Naive B cell (primary cell): Measurements from ENCODE around the gene AFAP1. TPM values are rescaled to one million over a fixed set of nuclear protein-coding genes. Genes with fewer than 3 reads are reported as not detected.
A peak's percentile ranks its signal among the peaks of the same experiment; 100 is the strongest.

ENCODE experiments used
- ATAC-seq, 2 donors: fragments of 150-1000 bp; cut with Tn5 transposase; 2 replicates each; pipeline ENCODE4 v1.10.0; 2021; ENCODE audit warnings: low read depth in 2 of 2, mild to moderate bottlenecking in 2 of 2, moderate library complexity in 2 of 2
- DNase-seq: peaks from one replicate; pipeline ENCODE4 v3.0.0; 2022
- H3K27ac Mint-ChIP-seq, 6 donors: one replicate each; pipeline ENCODE4 v1.8.0; 2020 to 2022; ENCODE audit warnings: mild to moderate bottlenecking in 6 of 6, mixed read lengths in 6 of 6, moderate library complexity in 5 of 6, inconsistent platforms in 2 of 6
- H3K27me3 Mint-ChIP-seq, 3 donors: one replicate each; pipeline ENCODE4 v1.8.0; 2021 to 2022; ENCODE audit warnings: mixed read lengths in 3 of 3, mild to moderate bottlenecking in 1 of 3
- H3K36me3 Mint-ChIP-seq, 2 donors: one replicate each; pipeline ENCODE4 v1.8.0; 2020 to 2022; ENCODE audit warnings: mixed read lengths in 2 of 2, inconsistent platforms in 1 of 2, mild to moderate bottlenecking in 1 of 2
- H3K4me1 Mint-ChIP-seq, 3 donors: one replicate each; pipeline ENCODE4 v1.8.0; 2020 to 2022; ENCODE audit warnings: mixed read lengths in 3 of 3, inconsistent platforms in 1 of 3, mild to moderate bottlenecking in 1 of 3, moderate library complexity in 1 of 3
- H3K4me3 Mint-ChIP-seq, 8 donors: one replicate each; pipeline ENCODE4 v1.8.0; 2020 to 2022; ENCODE audit warnings: mild to moderate bottlenecking in 8 of 8, mixed read lengths in 8 of 8, moderate library complexity in 8 of 8, inconsistent platforms in 2 of 8
- H3K9me3 Mint-ChIP-seq, 7 donors: one replicate each; pipeline ENCODE4 v1.8.0; 2020 to 2022; ENCODE audit warnings: mixed read lengths in 7 of 7, mild to moderate bottlenecking in 5 of 7, inconsistent platforms in 2 of 7, moderate library complexity in 1 of 7
- polyA plus RNA-seq, 6 donors: library from polyadenylated mRNA; unstranded; fragments of 300-500 nt; fragmentation: Illumina TruSeq; gene quantifications; one replicate each; pipeline ENCODE4 v1.2.3, GENCODE V29; 2021; ENCODE audit warnings: low read depth in 6 of 6

Gene AFAP1
- polyA plus RNA-seq, 6 donors from 2014 or later, result not detected

DNA sequence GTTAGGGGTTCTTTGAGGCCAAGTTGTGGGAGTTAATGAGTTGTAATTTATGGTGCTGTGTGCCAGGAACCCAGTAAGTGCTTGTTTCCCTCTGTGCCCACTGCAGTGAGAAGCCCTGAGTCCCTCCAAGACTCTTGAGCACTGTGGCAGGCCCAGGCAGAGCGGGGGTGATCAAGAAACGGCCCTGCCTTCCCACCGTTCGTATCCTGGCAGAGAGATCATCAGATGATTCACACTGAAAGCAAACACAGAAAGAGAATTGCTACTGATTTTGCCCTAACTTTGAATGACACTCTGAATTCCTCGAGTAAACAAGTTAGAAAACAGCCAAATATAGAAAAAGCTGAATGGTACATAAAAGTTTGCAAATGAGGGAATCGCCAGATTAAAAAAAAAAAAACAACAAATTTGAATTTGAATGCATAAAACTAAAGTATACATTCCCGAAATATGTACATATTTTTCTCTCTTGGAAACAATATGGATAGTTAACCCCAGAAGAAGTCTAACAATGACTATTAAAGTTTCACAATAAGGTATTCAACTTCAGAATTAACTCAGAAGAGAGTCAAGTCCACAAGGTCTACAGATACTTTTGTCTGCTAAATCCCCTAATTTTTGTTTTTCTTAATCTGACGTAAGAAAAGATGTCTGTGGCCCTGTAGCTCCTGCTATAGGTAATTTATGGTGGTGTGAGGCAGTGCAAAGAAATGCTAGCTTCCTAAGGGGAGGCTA is 71.8 kb downstream of the AFAP1 start:
- no peak for ATAC-seq
- H3K27ac Mint-ChIP-seq, result no peak overlapping the region

GRCh38 chr4:7867191-7867590 is 72.5 kb downstream of the AFAP1 start:
- Mint-ChIP-seq H3K36me3 (peaks cover 0 to 10% of the 10 kb centered on the region in 2 donors), H3K27ac (no peak overlapping the region), H3K27me3 (peaks cover 9 to 12% (median 10%) of the 10 kb centered on the region in 3 donors), H3K4me1 (peaks cover 6 to 8% (median 7%) of the 10 kb centered on the region in 3 donors), H3K9me3 (peaks cover 5 to 22% (median 9%) of the 10 kb centered on the region in 7 donors), H3K4me3 (no peak overlapping the region)
- ATAC-seq (no peak), DNase-seq (no peak)

More for the DNA sequence above, 71.8 kb downstream of the AFAP1 start:
- no peak for DNase-seq
- Mint-ChIP-seq H3K36me3 (peaks cover 0 to 10% of the 10 kb centered on the region in 2 donors), H3K4me1 (peaks cover 6 to 8% (median 7%) of the 10 kb centered on the region in 3 donors), H3K27me3 (peaks cover 9 to 12% (median 10%) of the 10 kb centered on the region in 3 donors), H3K4me3 (no peak overlapping the region), H3K9me3 (peaks cover 5 to 22% (median 9%) of the 10 kb centered on the region in 7 donors)

DNA sequence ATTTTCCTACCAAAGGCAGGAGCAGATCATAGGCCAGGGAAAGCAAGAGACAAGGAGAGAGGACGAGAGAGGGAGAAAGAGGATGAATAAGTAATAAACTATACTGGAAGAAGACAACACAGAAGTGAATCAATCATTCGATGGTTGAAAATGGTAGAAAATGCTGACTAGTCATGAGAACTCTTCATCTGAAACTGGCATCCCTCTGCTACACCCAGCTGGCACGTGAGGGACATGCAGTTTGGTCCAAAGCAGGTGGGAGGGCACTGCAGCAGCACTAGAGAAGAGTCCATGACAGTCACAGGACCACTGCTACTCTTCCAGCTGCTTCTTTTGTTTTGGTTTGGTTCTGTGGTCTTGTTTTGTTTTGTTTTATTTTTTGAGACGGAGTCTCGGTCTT is 74.1 kb downstream of the AFAP1 start:
- peaks cover 0 to 10% of the 10 kb centered on the region in 2 donors for H3K36me3 Mint-ChIP-seq
- H3K27ac Mint-ChIP-seq, result peak overlapping the region in 1 of 6 donors; percentile 33
- peaks cover 6 to 8% (median 7%) of the 10 kb centered on the region in 3 donors for H3K4me1 Mint-ChIP-seq
- ATAC-seq (no peak), DNase-seq (no peak)
- peaks cover 5 to 19% (median 9%) of the 10 kb centered on the region in 7 donors for H3K9me3 Mint-ChIP-seq
- no peak overlapping the region for H3K4me3 Mint-ChIP-seq
- H3K27me3 Mint-ChIP-seq, result peaks cover 9 to 20% (median 17%) of the 10 kb centered on the region in 3 donors

GRCh38 chr4:7864685-7865084 is 75.0 kb downstream of the AFAP1 start:
- Mint-ChIP-seq H3K36me3 (peaks cover 0 to 10% of the 10 kb centered on the region in 2 donors), H3K27ac (peak overlapping the region in 3 of 6 donors; percentile 83 to 99 (median 98)), H3K4me1 (peaks cover 6 to 8% (median 7%) of the 10 kb centered on the region in 3 donors), H3K4me3 (no peak overlapping the region), H3K9me3 (peaks cover 5 to 17% (median 9%) of the 10 kb centered on the region in 7 donors), H3K27me3 (peaks cover 9 to 22% (median 18%) of the 10 kb centered on the region in 3 donors)
- DNase-seq, result no peak
- ATAC-seq, result peak in 1 of 2 donors; percentile 18

DNA sequence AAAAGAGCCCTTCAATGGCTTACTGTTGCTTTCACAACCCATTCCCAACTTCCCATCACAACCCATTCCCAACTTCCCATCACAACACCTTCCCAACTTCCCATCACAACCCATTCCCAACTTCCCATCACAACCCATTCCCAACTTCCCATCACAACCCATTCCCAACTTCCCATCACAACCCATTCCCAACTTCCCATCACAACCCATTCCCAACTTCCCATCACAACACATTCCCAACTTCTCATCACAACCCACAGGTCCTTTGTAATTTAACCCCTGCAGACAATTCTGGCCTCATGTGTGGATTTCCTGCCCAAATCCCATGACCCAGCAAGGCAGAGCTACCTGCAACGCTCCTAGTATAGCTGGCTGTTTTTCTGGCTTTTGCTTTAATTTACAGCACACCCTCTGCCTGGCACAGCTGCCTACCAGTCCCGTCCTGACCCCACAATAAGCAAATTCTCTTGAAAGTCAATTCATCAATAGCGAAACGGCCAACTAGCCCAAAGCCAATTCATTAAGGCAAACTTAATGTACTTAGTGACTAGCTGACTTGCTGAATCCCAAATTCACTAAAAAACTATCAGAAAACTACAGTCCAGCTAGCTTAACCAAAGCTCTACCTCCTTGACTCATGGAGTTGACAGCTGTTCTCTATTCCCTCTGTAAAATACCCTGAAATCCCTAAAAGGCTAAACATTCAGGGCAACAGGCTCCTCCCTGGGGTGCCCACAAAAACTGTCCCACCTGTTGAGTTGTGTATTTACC is 75.6 kb downstream of the AFAP1 start:
- peaks cover 9 to 22% (median 18%) of the 10 kb centered on the region in 3 donors for H3K27me3 Mint-ChIP-seq
- peaks cover 6 to 8% (median 7%) of the 10 kb centered on the region in 3 donors for H3K4me1 Mint-ChIP-seq
- peaks cover 4 to 13% (median 7%) of the 10 kb centered on the region in 7 donors for H3K9me3 Mint-ChIP-seq
- H3K36me3 Mint-ChIP-seq, result peaks cover 0 to 10% of the 10 kb centered on the region in 2 donors
- ATAC-seq, result peak in 1 of 2 donors; percentile 35
- peak overlapping the region; percentile 34 to 99 (median 97) for H3K27ac Mint-ChIP-seq
- DNase-seq, result no peak
- H3K4me3 Mint-ChIP-seq, result peak overlapping the region in 3 of 8 donors; percentile 32 to 68 (median 37)

GRCh38 chr4:7862561-7863192 is 77.0 kb downstream of the AFAP1 start:
- peak overlapping the region in 1 of 6 donors; percentile 91 for H3K27ac Mint-ChIP-seq
- peaks cover 3 to 8% (median 6%) of the 10 kb centered on the region in 7 donors for H3K9me3 Mint-ChIP-seq
- peaks cover 4 to 8% (median 7%) of the 10 kb centered on the region in 3 donors for H3K4me1 Mint-ChIP-seq
- peaks cover 9 to 30% (median 20%) of the 10 kb centered on the region in 3 donors for H3K27me3 Mint-ChIP-seq
- ATAC-seq (no peak), DNase-seq (no peak)
- peak overlapping the region in 1 of 8 donors; percentile 15 for H3K4me3 Mint-ChIP-seq
- H3K36me3 Mint-ChIP-seq, result peaks cover 0 to 10% of the 10 kb centered on the region in 2 donors

DNA sequence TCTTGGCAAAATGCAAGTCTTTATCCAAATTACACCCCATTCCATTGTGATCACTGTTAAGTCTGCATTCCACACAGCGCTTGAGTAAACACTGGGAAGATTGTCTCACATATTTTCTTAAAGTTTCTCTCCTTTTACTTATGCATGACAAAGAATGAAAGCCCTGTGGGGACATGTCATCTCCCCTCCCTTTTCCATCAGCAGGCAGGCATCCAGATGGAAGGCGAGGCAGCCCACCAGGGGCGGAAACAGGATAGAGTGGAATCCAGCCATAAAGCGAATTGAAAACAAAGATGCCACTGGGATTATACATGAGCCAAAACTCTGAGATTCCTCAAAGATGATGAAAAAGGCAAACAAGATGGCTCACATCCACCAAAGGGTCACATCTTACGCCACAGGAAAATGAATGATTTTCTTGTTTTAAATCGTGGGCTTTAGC is 78.2 kb downstream of the AFAP1 start:
- Mint-ChIP-seq H3K4me3 (no peak overlapping the region), H3K36me3 (peaks cover 0 to 10% of the 10 kb centered on the region in 2 donors), H3K9me3 (peaks cover 3 to 8% (median 6%) of the 10 kb centered on the region in 7 donors), H3K27ac (no peak overlapping the region), H3K4me1 (peaks cover 4 to 8% (median 7%) of the 10 kb centered on the region in 3 donors), H3K27me3 (peaks cover 18 to 38% (median 32%) of the 10 kb centered on the region in 3 donors)
- DNase-seq (no peak), ATAC-seq (no peak)

- DNase-seq (no peak), ATAC-seq (no peak)
- peaks cover 0 to 10% of the 10 kb centered on the region in 2 donors for H3K36me3 Mint-ChIP-seq
- peaks cover 3 to 8% (median 6%) of the 10 kb centered on the region in 7 donors for H3K9me3 Mint-ChIP-seq
- peaks cover 4 to 8% (median 7%) of the 10 kb centered on the region in 3 donors for H3K4me1 Mint-ChIP-seq
- no peak overlapping the region for H3K4me3 Mint-ChIP-seq
- no peak overlapping the region for H3K27ac Mint-ChIP-seq
- H3K27me3 Mint-ChIP-seq, result peaks cover 18 to 42% (median 32%) of the 10 kb centered on the region in 3 donors
These were observed 79.0 kb downstream of the AFAP1 start for GRCh38 chr4:7860600-7861163.

- Mint-ChIP-seq H3K27ac (no peak overlapping the region), H3K4me3 (no peak overlapping the region), H3K36me3 (peaks cover 0 to 8% of the 10 kb centered on the region in 2 donors), H3K4me1 (peaks cover 4 to 8% (median 6%) of the 10 kb centered on the region in 3 donors), H3K27me3 (peaks cover 21 to 39% (median 39%) of the 10 kb centered on the region in 3 donors), H3K9me3 (peaks cover 3 to 8% (median 5%) of the 10 kb centered on the region in 7 donors)
- ATAC-seq (no peak), DNase-seq (no peak)
These were observed 80.3 kb downstream of the AFAP1 start for GRCh38 chr4:7859326-7859725.

DNA sequence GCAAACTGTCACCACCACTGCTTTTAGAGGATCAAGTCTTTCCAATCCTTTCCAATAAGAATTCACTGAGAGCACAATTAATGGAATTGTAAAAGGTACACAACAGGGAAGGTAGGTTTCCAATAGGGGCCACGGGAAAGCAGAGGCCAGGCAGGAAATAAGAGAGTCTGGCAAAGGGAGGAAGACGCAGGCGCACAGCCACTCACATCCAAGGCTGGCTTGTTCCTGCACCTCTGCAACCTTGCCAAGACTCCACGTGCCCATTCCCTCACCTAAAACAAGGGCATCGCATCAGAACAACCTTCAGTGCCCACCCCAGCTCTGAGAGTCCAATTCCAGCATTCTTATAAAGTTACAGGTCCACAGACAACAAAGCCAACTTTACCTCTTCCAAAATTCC is 81.2 kb downstream of the AFAP1 start:
- ATAC-seq, result no peak
- H3K36me3 Mint-ChIP-seq, result no peaks in the 10 kb centered on the region
- H3K27me3 Mint-ChIP-seq, result peaks cover 19 to 40% (median 36%) of the 10 kb centered on the region in 3 donors
- no peak overlapping the region for H3K27ac Mint-ChIP-seq
- H3K4me1 Mint-ChIP-seq, result peaks cover 0 to under 1% (median 0%) of the 10 kb centered on the region in 3 donors
- H3K4me3 Mint-ChIP-seq, result no peak overlapping the region
- no peaks in the 10 kb centered on the region for H3K9me3 Mint-ChIP-seq
- DNase-seq, result no peak

DNA sequence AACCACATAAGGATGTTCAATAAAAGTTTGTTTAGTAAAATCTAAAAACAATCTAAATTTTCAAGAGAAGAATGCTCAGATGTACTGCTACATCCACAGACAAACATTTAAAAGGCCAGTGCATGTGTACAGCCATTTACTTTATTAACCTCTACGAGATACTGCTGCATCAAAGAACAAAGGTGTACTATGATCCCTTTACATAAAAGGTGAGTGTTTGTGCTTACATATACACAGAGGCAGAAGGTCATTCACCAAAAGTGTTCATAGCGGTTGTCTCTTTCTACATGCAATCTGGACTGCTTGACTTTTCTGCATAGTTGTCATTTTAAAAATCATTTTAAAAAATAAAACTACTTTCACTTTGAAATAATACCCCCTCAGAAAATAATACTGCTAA is 81.7 kb downstream of the AFAP1 start:
- Mint-ChIP-seq H3K27ac (no peak overlapping the region), H3K4me1 (no peaks in the 10 kb centered on the region)
- no peak for ATAC-seq

DNA sequence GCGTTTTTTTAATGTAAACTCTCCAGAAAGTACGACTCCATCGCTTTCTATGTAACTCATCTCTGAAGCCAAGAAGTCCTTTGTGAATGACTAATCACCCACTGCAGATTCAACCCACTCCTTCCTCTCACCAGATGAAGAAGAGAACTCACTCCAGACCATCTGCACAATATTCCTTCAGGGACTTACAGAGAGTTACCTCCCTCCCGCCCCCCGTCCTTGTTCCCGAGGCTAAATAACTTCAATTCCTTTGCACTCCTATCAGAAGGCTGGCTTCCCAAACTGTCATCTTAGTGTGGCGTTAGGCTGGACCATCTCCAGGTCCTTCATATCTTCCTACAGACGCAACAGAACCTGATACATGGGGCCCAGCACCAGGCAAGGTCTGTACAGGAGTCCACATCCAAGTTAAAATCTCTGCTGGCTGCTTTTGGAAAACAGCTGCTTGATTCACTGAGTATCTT is 82.4 kb downstream of the AFAP1 start:
- H3K27me3 Mint-ChIP-seq, result peaks cover 17 to 43% (median 42%) of the 10 kb centered on the region in 3 donors
- H3K36me3 Mint-ChIP-seq, result no peaks in the 10 kb centered on the region
- no peak overlapping the region for H3K4me3 Mint-ChIP-seq
- H3K4me1 Mint-ChIP-seq, result no peaks in the 10 kb centered on the region
- no peak overlapping the region for H3K27ac Mint-ChIP-seq
- no peaks in the 10 kb centered on the region for H3K9me3 Mint-ChIP-seq
- no peak for ATAC-seq
- DNase-seq, result no peak

More for the DNA sequence above, 81.7 kb downstream of the AFAP1 start:
- DNase-seq, result no peak
- Mint-ChIP-seq H3K9me3 (no peaks in the 10 kb centered on the region), H3K4me3 (no peak overlapping the region), H3K36me3 (no peaks in the 10 kb centered on the region), H3K27me3 (peaks cover 17 to 42% (median 41%) of the 10 kb centered on the region in 3 donors)
